ENCODE data around the gene RNF31. TPM values are rescaled to one million over a fixed set of nuclear protein-coding genes. Genes with fewer than 3 reads are reported as not detected.

Gene RNF31
- polyA plus RNA-seq, 1 donor from 2014 or later: 98.7 TPM

DNA sequence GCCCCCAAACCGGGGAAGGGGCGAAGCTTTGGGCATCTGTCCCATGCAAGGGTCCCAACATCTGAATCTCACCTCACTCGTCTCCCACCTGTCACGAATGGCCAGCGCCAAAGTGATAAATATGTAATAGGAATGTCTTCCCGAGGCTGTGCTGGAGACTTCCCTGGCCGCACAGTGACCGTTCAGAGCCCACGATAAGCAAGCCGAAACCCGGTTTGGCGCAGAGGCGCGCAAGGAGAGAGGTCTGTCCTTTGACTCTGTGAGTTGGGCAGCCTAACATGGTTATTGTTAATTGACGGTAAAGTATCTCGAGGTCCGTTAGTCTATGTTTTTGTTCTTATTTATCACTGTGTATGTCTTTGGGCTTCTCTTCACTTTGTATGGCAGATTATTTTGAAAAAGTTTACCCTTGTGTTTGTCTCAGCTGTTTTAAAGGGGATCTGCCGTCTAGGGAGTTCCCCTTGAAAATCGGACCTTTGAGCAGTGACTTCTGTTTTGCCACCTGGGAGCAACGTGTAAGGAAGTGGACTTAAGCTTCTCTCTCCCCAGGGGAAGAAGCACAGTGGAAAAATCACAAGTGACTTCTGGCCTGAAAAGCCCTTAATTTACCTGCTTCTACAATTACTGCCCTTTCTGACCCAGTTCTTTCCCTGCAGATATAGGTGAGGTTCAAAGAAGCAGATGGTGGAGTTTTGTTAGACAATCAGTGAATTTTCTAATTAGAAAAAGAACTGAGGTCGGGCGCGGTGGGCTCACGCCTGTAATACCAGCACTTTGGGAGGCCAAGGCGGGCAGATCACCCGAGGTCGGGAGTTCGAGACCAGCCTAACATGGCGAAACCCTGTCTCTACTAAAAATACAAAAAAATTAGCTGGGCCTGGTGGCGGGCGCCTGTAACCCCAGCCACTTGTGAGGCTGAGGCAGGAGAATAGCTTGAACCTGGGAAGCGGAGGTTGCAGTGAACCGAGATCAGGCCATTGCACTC lies 49.1 kb downstream of the RNF31 start:
- no peaks in the 10 kb centered on the region for H3K9me3 ChIP-seq (ENCODE audit: low read length)
- TF ChIP-seq POLR2AphosphoS5 (IDR thresholded peaks at IDR 0.05) (no peak), TAF1 (IDR thresholded peaks at IDR 0.05; ENCODE audit: low read depth) (no peak), MXI1 (conservative IDR thresholded peaks at IDR 0.05; ENCODE audit: poor library complexity, severe bottlenecking) (no peak), EP300 (conservative IDR thresholded peaks at IDR 0.05; ENCODE audit: poor library complexity, severe bottlenecking) (no peak), RAD21 (conservative IDR thresholded peaks at IDR 0.05) (no peak)
- H3K9me2 ChIP-seq (ENCODE audit: insufficient read depth, low read length): no peaks in the 10 kb centered on the region
- no peaks in the 10 kb centered on the region for H3K27me3 ChIP-seq (ENCODE audit: insufficient read depth, low read depth, low read length)
- H3K4me2 ChIP-seq (ENCODE audit: low read length): peak overlapping the region; percentile 74
- H3K79me2 ChIP-seq (replicated peaks; ENCODE audit: insufficient read depth, low read length): peaks cover 3% of the 10 kb centered on the region
- peak overlapping the region; percentile 73 for H2AFZ ChIP-seq (ENCODE audit: low read depth, low read length)
- peak overlapping the region; percentile 92 for H3K27ac ChIP-seq (ENCODE audit: low read length)
- no peaks in the 10 kb centered on the region for H3K36me3 ChIP-seq (ENCODE audit: insufficient read depth, low read length)
- H3F3A ChIP-seq (ENCODE audit: insufficient read depth, low read length, poor library complexity, severe bottlenecking): no peaks in the 10 kb centered on the region
- H3K9ac ChIP-seq (ENCODE audit: low read length): peak overlapping the region; percentile 93
- H3K4me3 ChIP-seq (ENCODE audit: low read length): peak overlapping the region; percentile 92
- no peaks in the 10 kb centered on the region for H4K20me1 ChIP-seq (ENCODE audit: insufficient read depth)

DNA sequence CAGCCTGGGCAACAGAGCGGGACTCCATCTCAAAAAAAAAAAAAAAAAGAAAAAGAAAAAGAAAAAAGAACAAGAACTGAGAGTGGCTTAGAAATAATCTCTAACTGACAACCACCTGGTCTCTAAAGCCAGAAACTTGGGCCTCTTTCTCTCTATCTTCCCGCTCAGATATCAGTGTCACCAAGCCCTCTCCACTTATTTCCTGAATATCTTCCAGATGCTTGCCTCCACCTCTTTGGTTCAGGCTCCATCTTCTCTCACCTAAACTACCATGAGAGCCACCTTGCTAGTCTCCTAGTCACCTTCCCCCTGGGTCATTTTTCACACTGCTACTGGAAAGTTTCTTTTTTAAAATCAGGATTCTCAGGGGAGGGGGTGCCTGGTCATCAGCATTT lies 49.8 kb downstream of the RNF31 start:
- Histone ChIP-seq H3K27ac (ENCODE audit: low read length) (no peak overlapping the region), H3K4me3 (ENCODE audit: low read length) (peak overlapping the region; percentile 92), H3K9me3 (ENCODE audit: low read length) (no peaks in the 10 kb centered on the region), H3K9me2 (ENCODE audit: insufficient read depth, low read length) (no peaks in the 10 kb centered on the region), H4K20me1 (ENCODE audit: insufficient read depth) (no peaks in the 10 kb centered on the region), H2AFZ (ENCODE audit: low read depth, low read length) (no peak overlapping the region), H3K27me3 (ENCODE audit: insufficient read depth, low read depth, low read length) (no peaks in the 10 kb centered on the region), H3F3A (ENCODE audit: insufficient read depth, low read length, poor library complexity, severe bottlenecking) (no peaks in the 10 kb centered on the region), H3K9ac (ENCODE audit: low read length) (no peak overlapping the region), H3K4me2 (ENCODE audit: low read length) (no peak overlapping the region), H3K79me2 (replicated peaks; ENCODE audit: insufficient read depth, low read length) (peaks cover under 1% of the 10 kb centered on the region), H3K36me3 (ENCODE audit: insufficient read depth, low read length) (no peaks in the 10 kb centered on the region)
- TF ChIP-seq SMC3 (conservative IDR thresholded peaks at IDR 0.05; ENCODE audit: poor library complexity) (no peak), POLR2AphosphoS5 (IDR thresholded peaks at IDR 0.05) (no peak), EZH2 (IDR thresholded peaks at IDR 0.05; ENCODE audit: borderline replicate concordance, insufficient read depth, low read length, poor library complexity, severe bottlenecking) (no peak), EP300 (conservative IDR thresholded peaks at IDR 0.05; ENCODE audit: poor library complexity, severe bottlenecking) (no peak), RAD21 (conservative IDR thresholded peaks at IDR 0.05) (no peak), MXI1 (conservative IDR thresholded peaks at IDR 0.05; ENCODE audit: poor library complexity, severe bottlenecking) (no peak), TAF1 (IDR thresholded peaks at IDR 0.05; ENCODE audit: low read depth) (no peak)
- TF ChIP-seq, protein P1, sequence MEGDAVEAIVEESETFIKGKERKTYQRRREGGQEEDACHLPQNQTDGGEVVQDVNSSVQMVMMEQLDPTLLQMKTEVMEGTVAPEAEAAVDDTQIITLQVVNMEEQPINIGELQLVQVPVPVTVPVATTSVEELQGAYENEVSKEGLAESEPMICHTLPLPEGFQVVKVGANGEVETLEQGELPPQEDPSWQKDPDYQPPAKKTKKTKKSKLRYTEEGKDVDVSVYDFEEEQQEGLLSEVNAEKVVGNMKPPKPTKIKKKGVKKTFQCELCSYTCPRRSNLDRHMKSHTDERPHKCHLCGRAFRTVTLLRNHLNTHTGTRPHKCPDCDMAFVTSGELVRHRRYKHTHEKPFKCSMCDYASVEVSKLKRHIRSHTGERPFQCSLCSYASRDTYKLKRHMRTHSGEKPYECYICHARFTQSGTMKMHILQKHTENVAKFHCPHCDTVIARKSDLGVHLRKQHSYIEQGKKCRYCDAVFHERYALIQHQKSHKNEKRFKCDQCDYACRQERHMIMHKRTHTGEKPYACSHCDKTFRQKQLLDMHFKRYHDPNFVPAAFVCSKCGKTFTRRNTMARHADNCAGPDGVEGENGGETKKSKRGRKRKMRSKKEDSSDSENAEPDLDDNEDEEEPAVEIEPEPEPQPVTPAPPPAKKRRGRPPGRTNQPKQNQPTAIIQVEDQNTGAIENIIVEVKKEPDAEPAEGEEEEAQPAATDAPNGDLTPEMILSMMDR (IDR thresholded peaks at IDR 0.05; ENCODE audit: poor library complexity, severe bottlenecking): no peak
- TF ChIP-seq, protein P2, sequence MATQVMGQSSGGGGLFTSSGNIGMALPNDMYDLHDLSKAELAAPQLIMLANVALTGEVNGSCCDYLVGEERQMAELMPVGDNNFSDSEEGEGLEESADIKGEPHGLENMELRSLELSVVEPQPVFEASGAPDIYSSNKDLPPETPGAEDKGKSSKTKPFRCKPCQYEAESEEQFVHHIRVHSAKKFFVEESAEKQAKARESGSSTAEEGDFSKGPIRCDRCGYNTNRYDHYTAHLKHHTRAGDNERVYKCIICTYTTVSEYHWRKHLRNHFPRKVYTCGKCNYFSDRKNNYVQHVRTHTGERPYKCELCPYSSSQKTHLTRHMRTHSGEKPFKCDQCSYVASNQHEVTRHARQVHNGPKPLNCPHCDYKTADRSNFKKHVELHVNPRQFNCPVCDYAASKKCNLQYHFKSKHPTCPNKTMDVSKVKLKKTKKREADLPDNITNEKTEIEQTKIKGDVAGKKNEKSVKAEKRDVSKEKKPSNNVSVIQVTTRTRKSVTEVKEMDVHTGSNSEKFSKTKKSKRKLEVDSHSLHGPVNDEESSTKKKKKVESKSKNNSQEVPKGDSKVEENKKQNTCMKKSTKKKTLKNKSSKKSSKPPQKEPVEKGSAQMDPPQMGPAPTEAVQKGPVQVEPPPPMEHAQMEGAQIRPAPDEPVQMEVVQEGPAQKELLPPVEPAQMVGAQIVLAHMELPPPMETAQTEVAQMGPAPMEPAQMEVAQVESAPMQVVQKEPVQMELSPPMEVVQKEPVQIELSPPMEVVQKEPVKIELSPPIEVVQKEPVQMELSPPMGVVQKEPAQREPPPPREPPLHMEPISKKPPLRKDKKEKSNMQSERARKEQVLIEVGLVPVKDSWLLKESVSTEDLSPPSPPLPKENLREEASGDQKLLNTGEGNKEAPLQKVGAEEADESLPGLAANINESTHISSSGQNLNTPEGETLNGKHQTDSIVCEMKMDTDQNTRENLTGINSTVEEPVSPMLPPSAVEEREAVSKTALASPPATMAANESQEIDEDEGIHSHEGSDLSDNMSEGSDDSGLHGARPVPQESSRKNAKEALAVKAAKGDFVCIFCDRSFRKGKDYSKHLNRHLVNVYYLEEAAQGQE (IDR thresholded peaks at IDR 0.05; ENCODE audit: borderline replicate concordance): no peak

Measured in neural cell (in vitro differentiated cells).